Duodenal mucosa (tissue), 2 donors: ENCODE results near the gene ZFR2.

Source experiments
- H3K27ac ChIP-seq: one replicate; pipeline ENCODE4 v1.7.0; 2013; ENCODE audit warnings: low read depth, low read length
- H3K27me3 ChIP-seq, 2 donors: one replicate each; pipeline ENCODE4 v1.7.0; 2013; ENCODE audit warnings: low read length in 2 of 2, control low read depth in 1 of 2; ENCODE audit not compliant: insufficient read depth in 2 of 2, control insufficient read depth in 1 of 2
- H3K36me3 ChIP-seq, 2 donors: one replicate each; pipeline ENCODE4 v1.7.0; 2013; ENCODE audit warnings: low read length in 2 of 2, control low read depth in 1 of 2; ENCODE audit not compliant: insufficient read depth in 2 of 2, control insufficient read depth in 1 of 2
- H3K4me1 ChIP-seq, 2 donors: one replicate each; pipeline ENCODE4 v1.7.0; 2013; ENCODE audit warnings: low read length in 2 of 2, control low read depth in 1 of 2; ENCODE audit not compliant: insufficient read depth in 2 of 2, control insufficient read depth in 1 of 2
- H3K4me3 ChIP-seq, 2 donors: one replicate each; pipeline ENCODE4 v1.7.0; 2013; ENCODE audit warnings: low read length in 2 of 2, low read depth in 1 of 2
- H3K9ac ChIP-seq, 2 donors: one replicate each; pipeline ENCODE4 v1.7.0; 2013; ENCODE audit warnings: low read length in 2 of 2, low read depth in 1 of 2
- H3K9me3 ChIP-seq, 2 donors: one replicate each; pipeline ENCODE4 v1.7.0; 2013; ENCODE audit warnings: low read length in 2 of 2, control low read depth in 1 of 2; ENCODE audit not compliant: control insufficient read depth in 1 of 2

The ZFR2 gene

DNA sequence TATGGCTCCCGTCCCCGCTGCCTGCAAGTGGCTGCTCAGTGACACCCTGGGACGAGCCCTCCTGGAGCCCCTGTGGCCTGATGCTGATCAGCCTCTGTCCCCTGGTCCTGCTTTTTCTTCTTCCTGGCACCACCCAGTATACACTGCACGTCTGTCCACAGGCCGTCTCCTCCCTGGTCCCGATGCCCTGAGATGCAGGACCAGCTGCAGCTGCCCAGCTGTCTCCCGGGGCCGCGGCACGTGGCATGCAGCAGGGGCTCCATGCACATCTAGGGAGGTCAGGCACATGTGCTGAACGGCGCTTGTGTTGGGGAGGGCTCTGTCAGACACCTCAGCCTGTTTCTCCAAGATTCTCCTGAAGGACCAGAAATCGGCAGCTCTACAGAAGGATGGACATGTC, 30.2 kb downstream of the ZFR2 start:
- no peak overlapping the region for H3K4me3 ChIP-seq
- peaks cover 0 to 8% of the 10 kb centered on the region in 2 donors for H3K9me3 ChIP-seq
- no peaks in the 10 kb centered on the region for H3K36me3 ChIP-seq
- H3K4me1 ChIP-seq = no peaks in the 10 kb centered on the region
- H3K27me3 ChIP-seq = no peaks in the 10 kb centered on the region
- H3K9ac ChIP-seq = no peak overlapping the region
- H3K27ac ChIP-seq = no peak overlapping the region

DNA sequence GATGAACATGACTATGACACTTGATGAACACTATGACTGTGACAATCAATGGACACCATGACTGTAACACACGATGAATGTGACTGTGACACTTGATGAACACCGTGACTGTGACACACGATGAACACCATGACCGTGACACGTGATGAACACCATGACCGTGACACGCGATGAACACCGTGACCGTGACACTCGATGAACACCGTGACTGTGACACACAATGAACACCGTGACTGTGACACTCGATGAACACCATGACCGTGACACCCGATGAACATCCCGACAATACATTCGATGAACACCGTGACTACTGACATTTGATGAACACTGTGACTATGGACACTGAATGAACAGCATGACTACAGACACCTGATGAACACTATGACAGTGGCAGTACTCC, 30.9 kb downstream of the ZFR2 start:
- Histone ChIP-seq H3K9me3 (peaks cover 0 to 8% of the 10 kb centered on the region in 2 donors), H3K4me1 (no peaks in the 10 kb centered on the region), H3K9ac (no peak overlapping the region), H3K4me3 (no peak overlapping the region), H3K27ac (no peak overlapping the region), H3K36me3 (no peaks in the 10 kb centered on the region), H3K27me3 (no peaks in the 10 kb centered on the region)

DNA sequence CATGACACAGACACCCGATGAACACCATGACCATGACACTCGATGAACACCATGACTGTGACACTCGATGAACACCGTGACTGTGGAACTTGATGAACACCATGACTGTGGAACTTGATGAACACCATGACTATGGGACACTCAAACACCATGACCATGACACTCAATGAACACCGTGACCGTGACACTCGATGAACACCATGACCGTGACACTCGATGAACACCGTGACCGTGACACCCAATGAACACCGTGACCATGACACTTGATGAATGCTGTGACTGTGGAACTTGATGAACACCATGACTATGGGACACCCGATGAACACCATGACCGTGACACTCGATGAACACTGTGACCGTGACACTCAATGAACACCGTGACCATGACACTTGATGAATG, 31.5 kb downstream of the ZFR2 start:
- no peak overlapping the region for H3K9ac ChIP-seq
- H3K4me3 ChIP-seq = no peak overlapping the region
- no peaks in the 10 kb centered on the region for H3K36me3 ChIP-seq
- H3K27ac ChIP-seq = no peak overlapping the region
- no peaks in the 10 kb centered on the region for H3K4me1 ChIP-seq
- no peaks in the 10 kb centered on the region for H3K27me3 ChIP-seq
- H3K9me3 ChIP-seq = peaks cover 0 to 8% of the 10 kb centered on the region in 2 donors

DNA sequence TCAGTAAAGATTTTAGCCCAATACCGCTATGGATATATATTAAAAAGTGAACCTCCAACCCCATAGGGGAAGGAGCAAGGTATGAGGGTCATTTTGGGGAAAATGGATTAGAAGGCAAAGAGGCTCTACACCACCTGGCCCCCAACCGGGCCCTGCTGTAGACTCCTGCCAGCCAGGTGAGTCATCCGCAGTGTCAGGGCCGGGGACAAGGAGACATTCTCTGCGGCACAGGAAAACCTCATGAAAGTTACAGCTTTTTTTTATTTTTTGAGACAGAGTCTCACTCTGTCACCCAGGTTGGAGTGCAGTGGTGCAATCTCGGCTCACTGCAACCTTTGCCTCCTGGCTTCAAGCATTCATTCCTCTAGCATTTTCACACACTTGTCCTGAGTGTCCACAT, 32.0 kb downstream of the ZFR2 start:
- Histone ChIP-seq H3K4me3 (no peak overlapping the region), H3K27ac (no peak overlapping the region), H3K9ac (no peak overlapping the region), H3K4me1 (no peaks in the 10 kb centered on the region), H3K27me3 (no peaks in the 10 kb centered on the region), H3K9me3 (peaks cover 0 to 8% of the 10 kb centered on the region in 2 donors), H3K36me3 (no peaks in the 10 kb centered on the region)

DNA sequence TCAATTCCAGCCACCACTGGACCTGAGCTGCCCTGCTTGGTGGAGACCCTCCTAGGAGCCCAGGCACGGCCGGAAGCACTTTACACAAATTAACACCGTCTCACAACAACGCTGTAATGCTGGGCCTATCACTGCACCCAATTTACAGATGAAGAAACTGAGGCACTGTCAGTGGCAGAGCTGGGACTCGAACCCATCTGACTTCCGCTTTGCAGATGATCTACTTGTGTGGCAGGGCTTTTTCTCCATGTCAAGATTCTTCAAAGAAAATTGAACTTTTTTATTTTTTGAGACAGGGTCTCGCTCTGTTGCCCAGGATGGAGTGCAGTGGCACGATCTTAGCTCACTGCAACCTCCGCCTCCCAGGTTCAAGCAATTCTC, 33.8 kb downstream of the ZFR2 start:
- H3K27ac ChIP-seq = no peak overlapping the region
- no peak overlapping the region for H3K9ac ChIP-seq
- H3K4me1 ChIP-seq = no peaks in the 10 kb centered on the region
- H3K9me3 ChIP-seq = peaks cover 0 to 8% of the 10 kb centered on the region in 2 donors
- no peak overlapping the region for H3K4me3 ChIP-seq
- no peaks in the 10 kb centered on the region for H3K27me3 ChIP-seq
- no peaks in the 10 kb centered on the region for H3K36me3 ChIP-seq

DNA sequence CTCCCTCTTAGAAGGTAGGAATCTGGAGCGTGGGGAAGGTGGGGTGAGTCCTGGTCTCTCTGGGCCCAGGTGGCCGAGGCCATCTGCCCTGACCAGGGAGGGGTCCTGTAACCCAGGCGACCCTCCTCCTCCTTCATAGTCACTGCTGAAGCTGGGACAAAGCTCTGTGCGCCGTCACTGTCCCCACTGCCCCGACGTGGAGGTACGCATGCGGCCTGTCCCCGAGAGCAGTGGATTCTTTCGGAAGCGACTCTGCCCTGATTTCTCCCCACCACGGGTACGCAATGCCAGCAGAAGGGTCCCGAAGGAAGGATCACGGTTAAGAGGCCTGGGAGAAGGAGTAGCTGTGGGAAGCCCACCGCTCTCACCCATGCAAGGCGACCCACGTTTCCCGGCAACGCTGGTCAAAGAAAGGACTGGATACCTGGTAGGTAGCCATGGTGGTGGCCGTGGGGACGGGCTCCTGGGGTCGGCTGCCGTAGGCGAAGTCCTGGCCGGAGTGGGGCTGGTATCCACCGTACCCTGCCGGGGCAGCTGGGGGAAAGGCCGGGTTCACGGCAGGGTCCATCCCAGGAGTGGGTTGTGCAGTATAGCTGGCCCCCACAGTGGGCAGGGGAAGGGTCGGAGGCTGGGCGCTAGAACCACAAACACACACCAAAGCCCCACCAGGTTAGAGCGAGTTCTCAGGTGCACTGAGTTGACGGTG, 34.3 kb downstream of the ZFR2 start:
- Histone ChIP-seq H3K4me3 (no peak overlapping the region), H3K9ac (no peak overlapping the region), H3K27ac (no peak overlapping the region), H3K9me3 (peaks cover 0 to 8% of the 10 kb centered on the region in 2 donors), H3K4me1 (no peaks in the 10 kb centered on the region), H3K36me3 (no peaks in the 10 kb centered on the region), H3K27me3 (no peaks in the 10 kb centered on the region)

DNA sequence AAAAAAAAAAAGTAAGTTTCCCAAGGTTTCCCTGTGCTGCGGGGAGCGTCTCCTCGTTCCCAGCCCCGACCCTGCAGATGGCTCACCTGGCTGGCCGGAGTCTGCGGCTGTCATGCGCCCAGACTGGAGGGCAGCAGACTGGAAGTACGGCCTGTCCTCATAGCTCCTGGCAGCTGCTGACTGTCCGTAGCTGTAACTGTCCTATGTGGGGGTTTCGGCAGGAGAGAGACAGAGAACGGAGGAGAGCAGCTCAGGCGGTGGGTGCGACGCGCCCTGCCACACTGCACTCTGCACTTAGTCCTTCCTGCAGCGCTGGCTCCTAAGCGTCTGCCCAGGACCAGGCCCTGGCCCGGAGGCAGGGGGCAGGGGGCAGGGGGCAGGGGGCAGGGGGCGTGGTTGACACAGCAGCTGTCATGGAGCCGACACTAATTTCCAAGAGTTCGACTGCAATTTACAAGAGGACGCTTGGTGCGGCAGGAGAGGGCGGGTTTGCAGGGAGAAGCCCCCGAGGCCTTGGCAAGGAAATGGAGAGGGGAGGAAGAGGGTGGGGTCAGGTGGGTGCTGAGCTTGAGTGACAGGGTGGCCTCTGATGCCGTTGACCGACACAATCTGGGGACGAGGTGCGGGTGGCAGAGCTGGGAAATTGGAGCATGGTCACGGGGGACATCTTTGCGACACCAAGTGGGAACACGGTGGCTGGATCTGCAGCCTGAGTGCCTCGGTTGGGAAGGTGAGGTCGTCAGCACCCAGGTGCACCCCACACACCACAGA, 35.1 kb downstream of the ZFR2 start:
- Histone ChIP-seq H3K27ac (no peak overlapping the region), H3K27me3 (no peaks in the 10 kb centered on the region), H3K4me3 (no peak overlapping the region), H3K36me3 (no peaks in the 10 kb centered on the region), H3K4me1 (no peaks in the 10 kb centered on the region), H3K9ac (no peak overlapping the region), H3K9me3 (peaks cover 0 to 8% of the 10 kb centered on the region in 2 donors)

DNA sequence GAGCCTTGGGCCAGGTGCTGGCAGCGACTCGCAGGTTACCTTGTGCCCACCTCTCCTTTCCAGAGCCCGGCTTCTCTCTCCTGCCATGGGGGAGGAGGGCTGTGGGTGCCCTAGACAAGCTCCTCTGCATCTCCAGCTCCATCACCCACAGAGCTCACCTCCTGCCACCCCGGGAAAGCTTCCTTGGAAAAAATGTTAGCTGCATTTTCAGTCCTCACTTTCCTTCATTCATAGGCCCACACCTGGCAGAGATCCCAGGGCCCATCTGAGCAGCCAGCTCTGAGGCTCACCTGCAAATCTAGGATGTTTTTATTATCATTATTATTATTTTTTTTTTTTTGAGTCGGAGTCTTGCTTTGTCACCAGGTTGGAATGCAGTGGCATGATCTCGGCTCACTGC, 36.8 kb downstream of the ZFR2 start:
- H3K9ac ChIP-seq = no peak overlapping the region
- no peaks in the 10 kb centered on the region for H3K9me3 ChIP-seq
- no peaks in the 10 kb centered on the region for H3K4me1 ChIP-seq
- no peaks in the 10 kb centered on the region for H3K27me3 ChIP-seq
- no peak overlapping the region for H3K27ac ChIP-seq
- H3K4me3 ChIP-seq = no peak overlapping the region
- H3K36me3 ChIP-seq = no peaks in the 10 kb centered on the region

DNA sequence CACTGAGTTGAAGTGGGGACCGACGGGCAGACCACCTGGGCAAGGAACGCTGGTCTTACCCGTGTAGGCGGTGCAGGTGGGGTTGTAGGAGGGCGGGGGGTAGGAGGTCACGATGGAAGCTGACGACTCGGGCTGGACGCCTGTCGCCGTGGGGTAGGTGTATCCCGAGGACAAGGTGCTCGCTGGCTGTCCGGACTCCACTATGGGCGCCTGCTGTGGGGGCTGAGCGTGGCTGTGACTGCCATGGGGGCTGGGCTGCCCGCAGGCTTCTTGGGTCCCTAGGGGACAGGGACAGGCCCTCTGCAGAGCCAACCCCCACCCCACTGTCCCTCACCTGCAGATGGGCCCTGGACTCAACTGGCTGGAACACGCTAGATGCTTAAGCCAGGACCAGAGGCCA, 37.2 kb downstream of the ZFR2 start:
- Histone ChIP-seq H3K27ac (no peak overlapping the region), H3K27me3 (no peaks in the 10 kb centered on the region), H3K9me3 (no peaks in the 10 kb centered on the region), H3K36me3 (no peaks in the 10 kb centered on the region), H3K9ac (no peak overlapping the region), H3K4me1 (no peaks in the 10 kb centered on the region), H3K4me3 (no peak overlapping the region)

DNA sequence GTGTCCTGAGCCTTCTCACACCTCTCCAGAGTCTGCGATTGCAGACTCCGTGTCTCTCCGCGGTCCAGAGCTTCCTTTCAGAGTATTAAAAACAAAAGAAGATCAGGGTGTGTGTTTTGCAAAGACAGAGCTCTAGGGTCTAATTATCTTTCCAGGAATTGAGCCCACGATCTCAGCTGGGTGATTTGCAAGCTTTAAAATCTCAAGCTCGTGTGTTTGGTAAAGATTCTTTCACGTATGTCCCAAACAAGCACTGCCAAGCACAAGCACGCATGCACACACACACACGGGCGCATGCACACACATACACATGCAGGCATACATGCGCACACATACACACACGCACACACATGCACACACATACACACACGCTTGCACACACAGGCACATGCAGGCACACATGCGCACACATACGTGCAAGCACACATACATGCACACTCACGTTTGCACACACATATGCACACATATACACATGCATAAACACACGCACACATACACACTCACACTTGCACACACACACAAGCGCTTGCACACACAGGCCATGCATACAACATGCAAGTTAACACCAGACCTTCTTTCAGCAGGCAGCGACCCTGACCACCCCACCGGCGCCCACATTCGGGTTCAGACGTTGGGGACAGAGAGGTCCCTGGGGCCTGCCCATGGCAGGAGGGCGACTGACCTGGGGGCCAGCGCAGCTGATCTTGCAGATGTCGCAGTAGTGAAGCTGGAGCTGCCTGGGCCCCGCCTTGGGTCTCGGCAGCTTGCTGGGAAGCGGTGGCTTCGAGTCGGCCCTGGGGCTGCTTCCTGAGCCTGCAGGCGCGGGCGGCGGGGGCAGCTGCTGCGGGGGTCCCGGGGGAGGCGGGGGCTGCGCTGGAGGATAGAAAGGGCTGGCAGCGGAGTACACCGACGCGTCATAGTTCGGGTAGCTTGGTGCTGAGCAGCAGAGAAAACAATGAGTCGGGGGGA, 37.9 kb downstream of the ZFR2 start:
- H3K9ac ChIP-seq = no peak overlapping the region
- no peak overlapping the region for H3K27ac ChIP-seq
- H3K36me3 ChIP-seq = no peaks in the 10 kb centered on the region
- no peak overlapping the region for H3K4me3 ChIP-seq
- no peaks in the 10 kb centered on the region for H3K27me3 ChIP-seq
- H3K9me3 ChIP-seq = no peaks in the 10 kb centered on the region
- H3K4me1 ChIP-seq = no peaks in the 10 kb centered on the region
